H1 (cell line): ENCODE results near the gene CALML4. TPM values are rescaled to one million over a fixed set of nuclear protein-coding genes. Genes with fewer than 3 reads are reported as not detected.

Experiments
- POLR2AphosphoS5 ChIP-seq: IDR thresholded peaks from 2 replicates; pipeline ENCODE4 v1.6.1; 2011; ENCODE audit warnings: low read depth, low read length
- polyA plus RNA-seq, 7 experiments: library from polyadenylated mRNA; depleted of rRNA in 3 of 7; stranded (reverse) in 5 of 7; unstranded in 2 of 7; fragments of >200 nt in 5 of 7; fragments of 200-250 nt in 2 of 7; gene quantifications; 1 replicate in 5 of 7; 2 replicates in 1 of 7; 4 replicates in 1 of 7; pipeline versions ENCODE4 v1.2.1 to v1.2.3, GENCODE V29; 2011 to 2013; ENCODE audit warnings: missing spikeins in 2 of 7, mixed read lengths in 2 of 7
- total RNA-seq: library from RNA; stranded (reverse); fragmentation: NEBNext Ultra II Directional; extraction: Animal tissue kit (Norgen Biotek cat#: 25700); gene quantifications from 2 replicates; pipeline ENCODE4 v1.2.1, GENCODE V29; 2021

The CALML4 gene
- total and polyA plus RNA-seq, 2 of the 8 experiments (the other 6 are each of a cell fraction or from before 2014, with no cell fraction given), result 3.8 to 12.5 TPM

- no peak for TF ChIP-seq POLR2AphosphoS5
Observed at GRCh38 chr15:68151277-68151676, 53.9 kb downstream of the CALML4 start (continued).
